NCI-H2029 treated with DMSO at 0.1 percent for 48 hours (cell line): ENCODE measurements around the gene SKIL.

Source experiments
- DNase-seq: peaks from one replicate; lab custom pipeline; 2025; lab: John Stamatoyannopoulos, UW

SKIL gene

GRCh38 chr3:170437696-170438407 lies 80.3 kb downstream of the SKIL start:
- no peak for DNase-seq

DNA sequence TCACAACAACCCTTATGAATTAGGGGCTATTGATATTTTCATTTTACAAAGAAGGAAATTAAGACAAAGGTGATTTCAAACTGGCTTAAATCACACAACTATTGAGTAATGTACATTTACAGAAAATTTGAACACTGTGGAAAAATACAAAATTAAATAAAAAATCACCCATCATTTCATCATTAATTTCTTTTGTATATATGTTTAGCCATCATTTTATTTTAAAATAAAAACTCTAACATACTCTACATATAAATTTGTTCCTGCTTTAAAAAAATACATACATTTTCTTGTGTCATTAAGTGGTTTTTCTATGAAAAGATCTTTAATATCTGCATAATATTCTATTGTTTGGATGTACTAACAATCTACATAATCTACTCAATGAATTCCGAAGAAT lies 81.3 kb downstream of the SKIL start:
- no peak for DNase-seq

- DNase-seq: no peak
These were observed 82.8 kb downstream of the SKIL start for GRCh38 chr3:170440344-170440743.

DNA sequence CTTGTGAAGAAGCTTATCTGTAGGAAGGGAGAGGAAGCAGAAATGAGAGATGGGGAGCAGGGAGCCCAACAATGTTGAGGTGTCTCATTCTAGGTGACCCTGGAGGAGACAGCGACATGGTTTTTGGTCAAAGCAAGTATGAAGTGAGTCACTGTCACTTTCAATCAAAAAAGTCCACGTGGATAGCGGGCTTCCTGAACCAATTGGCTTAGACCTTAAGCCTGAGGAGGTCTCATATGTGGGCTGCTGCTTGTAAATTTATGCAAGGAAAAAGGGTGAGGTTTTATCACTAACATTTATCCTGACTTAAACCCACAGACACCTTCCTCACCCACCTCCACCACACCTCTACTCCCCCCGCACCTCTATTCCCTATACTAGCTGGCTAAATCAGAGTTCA lies 83.9 kb downstream of the SKIL start:
- DNase-seq: no peak

GRCh38 chr3:170442947-170443346 lies 85.4 kb downstream of the SKIL start:
- DNase-seq: no peak

DNA sequence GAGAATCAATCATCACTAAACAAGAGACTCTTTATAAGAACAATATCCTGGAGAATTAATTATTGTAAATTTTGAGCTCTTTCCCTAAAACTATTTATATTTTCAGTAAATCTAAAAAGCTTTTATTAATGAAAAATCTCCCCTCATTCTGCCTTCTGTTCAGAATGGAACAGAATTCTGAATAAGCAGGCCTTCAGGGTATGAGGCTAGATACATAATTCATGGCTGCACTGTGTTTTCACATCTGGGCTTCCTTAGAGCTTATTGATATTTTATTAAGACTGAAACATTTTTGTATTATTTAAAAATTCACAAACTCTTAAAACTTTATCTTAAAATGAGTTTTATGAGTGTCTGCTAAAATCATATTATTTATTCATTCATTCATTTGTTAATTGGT lies 85.9 kb downstream of the SKIL start:
- DNase-seq: no peak
